Sigmoid colon (tissue), 7 donors: ENCODE data around the gene CSN3. TPM values are rescaled to one million over a fixed set of nuclear protein-coding genes. Genes with fewer than 3 reads are reported as not detected.

Experiments used
- DNase-seq: peaks from one replicate; pipeline ENCODE4 v3.0.0-alpha.2; 2019
- H3K27ac ChIP-seq, 4 donors: fragments of 200-600 bp; sonication (generic); one replicate each; pipeline ENCODE4 v1.5.1; 2016 to 2019; ENCODE audit warnings: mild to moderate bottlenecking in 1 of 4
- H3K27me3 ChIP-seq, 3 donors: fragments of 200-600 bp; sonication (generic); one replicate each; pipeline ENCODE4 v1.5.1; 2019; ENCODE audit warnings: mild to moderate bottlenecking in 1 of 3
- H3K36me3 ChIP-seq, 4 donors: fragments of 200-600 bp; sonication (generic); one replicate each; pipeline ENCODE4 v1.5.1; 2016 to 2019
- H3K4me1 ChIP-seq, 4 donors: fragments of 200-600 bp; sonication (generic); one replicate each; pipeline ENCODE4 v1.5.1; 2017 to 2019
- H3K4me3 ChIP-seq, 4 donors: fragments of 200-600 bp; sonication (generic); one replicate each; pipeline ENCODE4 v1.5.1; 2017 to 2019; ENCODE audit warnings: mild to moderate bottlenecking in 2 of 4, moderate library complexity in 1 of 4
- H3K9me3 ChIP-seq, 4 donors: fragments of 200-600 bp in 3 of 4; sonication (generic) in 3 of 4; one replicate each; pipeline versions ENCODE4 v1.5.1 to v1.6.1; 2013 to 2019
- EP300 ChIP-seq, 4 donors: sonication (generic); formaldehyde crosslinking; IDR thresholded peaks; one replicate each; pipeline ENCODE4 v1.6.1; 2017; ENCODE audit warnings: antibody characterized with exemption in 4 of 4
- POLR2A ChIP-seq, 2 donors: fragments of 450-650 bp; IDR thresholded peaks; one replicate each; pipeline ENCODE4 v1.6.1; 2016; ENCODE audit warnings: antibody characterized with exemption in 2 of 2, mild to moderate bottlenecking in 2 of 2, moderate library complexity in 2 of 2
- POLR2AphosphoS5 ChIP-seq, 4 donors: sonication (generic); formaldehyde crosslinking; IDR thresholded peaks; one replicate each; pipeline ENCODE4 v1.6.1; 2017; ENCODE audit warnings: antibody characterized with exemption in 4 of 4
- WGBS, 2 donors: extraction: QIAGEN DNeasy Blood & Tissue Kit; methylation state at CpG; one replicate each; pipeline ENCODE4 v1.1.7; 2013; 5-methylcytosine and 5-hydroxymethylcytosine counted together
- intact Hi-C: fragments of 100-400 bp; cut with DNase I; formaldehyde crosslinking; loops from one replicate; pipeline ENCODE4 v1.15.1; 2023
- polyA plus RNA-seq, 3 donors: library from polyadenylated mRNA; stranded (reverse); fragments of 200-250 nt; gene quantifications; one replicate each; pipeline ENCODE4 v1.2.3, GENCODE V29; 2013
- total RNA-seq, 4 donors: library from RNA; depleted of rRNA; stranded (reverse); fragments of >200 nt; gene quantifications; one replicate each; pipeline ENCODE4 v1.1.0, GENCODE V29; 2016
- TF ChIP-seq, protein P1 (sequence below), 4 experiments: fragments of 450-650 bp in 3 of 4; fragments of 200-600 bp in 1 of 4; IDR thresholded peaks; one replicate each; pipeline ENCODE4 v1.5.1; 2016 to 2019; ENCODE audit warnings: antibody characterized with exemption in 4 of 4, mild to moderate bottlenecking in 3 of 4, moderate library complexity in 2 of 4
- donor health status: healthy with polysubstance abuse.
- donor health status: Bipolar disorder and iron deficiency.
- donor health status: healthy.

The CSN3 gene
- total and polyA plus RNA-seq, 7 donors = not detected

DNA sequence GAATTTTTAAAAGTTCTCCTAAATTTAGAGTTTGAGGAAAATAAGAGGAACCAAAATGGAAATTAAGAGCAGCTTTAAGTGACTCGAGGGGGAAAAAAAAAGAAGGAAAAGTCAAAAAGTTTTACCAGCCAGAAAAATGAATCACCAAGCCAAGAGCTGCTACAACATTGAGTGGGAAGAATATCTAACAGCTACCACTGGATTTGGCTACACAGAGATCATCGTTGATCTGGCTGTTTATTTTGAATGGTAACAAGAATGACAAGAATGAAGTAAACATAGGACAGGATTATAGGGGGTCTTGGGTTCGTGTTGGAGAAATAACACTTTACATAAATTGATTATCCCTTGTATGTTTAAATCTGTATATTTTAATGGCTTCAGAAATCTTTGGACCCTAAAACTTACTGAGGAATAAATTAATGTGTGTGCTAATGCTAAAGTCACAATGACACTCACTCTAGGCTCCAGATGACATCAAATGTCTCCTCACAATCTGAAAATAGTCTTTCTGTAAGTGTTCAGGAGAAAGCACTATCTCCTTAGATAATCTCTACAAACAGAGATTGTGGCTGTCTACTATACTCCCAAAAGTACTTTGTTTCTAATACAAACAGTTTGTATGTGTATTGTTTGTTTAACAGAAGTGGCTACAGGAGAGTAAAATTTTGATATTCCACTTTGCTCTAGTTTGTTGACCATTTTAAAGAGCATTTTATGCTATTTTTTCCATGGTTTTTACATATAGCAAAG lies 3.1 kb upstream of the CSN3 start:
- Histone ChIP-seq H3K27ac (no peak overlapping the region), H3K4me1 (no peaks in the 10 kb centered on the region), H3K27me3 (no peaks in the 10 kb centered on the region), H3K36me3 (no peaks in the 10 kb centered on the region), H3K4me3 (no peak overlapping the region), H3K9me3 (no peaks in the 10 kb centered on the region)
- no peak for DNase-seq
- 32 to 43% methylated on average over 3 of the region's 3 CpGs for WGBS, 2 donors
- no peak for TF ChIP-seq EP300 (IDR thresholded peaks at IDR 0.05)
- TF ChIP-seq, protein P1, sequence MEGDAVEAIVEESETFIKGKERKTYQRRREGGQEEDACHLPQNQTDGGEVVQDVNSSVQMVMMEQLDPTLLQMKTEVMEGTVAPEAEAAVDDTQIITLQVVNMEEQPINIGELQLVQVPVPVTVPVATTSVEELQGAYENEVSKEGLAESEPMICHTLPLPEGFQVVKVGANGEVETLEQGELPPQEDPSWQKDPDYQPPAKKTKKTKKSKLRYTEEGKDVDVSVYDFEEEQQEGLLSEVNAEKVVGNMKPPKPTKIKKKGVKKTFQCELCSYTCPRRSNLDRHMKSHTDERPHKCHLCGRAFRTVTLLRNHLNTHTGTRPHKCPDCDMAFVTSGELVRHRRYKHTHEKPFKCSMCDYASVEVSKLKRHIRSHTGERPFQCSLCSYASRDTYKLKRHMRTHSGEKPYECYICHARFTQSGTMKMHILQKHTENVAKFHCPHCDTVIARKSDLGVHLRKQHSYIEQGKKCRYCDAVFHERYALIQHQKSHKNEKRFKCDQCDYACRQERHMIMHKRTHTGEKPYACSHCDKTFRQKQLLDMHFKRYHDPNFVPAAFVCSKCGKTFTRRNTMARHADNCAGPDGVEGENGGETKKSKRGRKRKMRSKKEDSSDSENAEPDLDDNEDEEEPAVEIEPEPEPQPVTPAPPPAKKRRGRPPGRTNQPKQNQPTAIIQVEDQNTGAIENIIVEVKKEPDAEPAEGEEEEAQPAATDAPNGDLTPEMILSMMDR (IDR thresholded peaks at IDR 0.05) = no peak
- TF ChIP-seq POLR2A (IDR thresholded peaks at IDR 0.05) = no peak
- no peak for TF ChIP-seq POLR2AphosphoS5 (IDR thresholded peaks at IDR 0.05)
- intact Hi-C loops = no loop called here

DNA sequence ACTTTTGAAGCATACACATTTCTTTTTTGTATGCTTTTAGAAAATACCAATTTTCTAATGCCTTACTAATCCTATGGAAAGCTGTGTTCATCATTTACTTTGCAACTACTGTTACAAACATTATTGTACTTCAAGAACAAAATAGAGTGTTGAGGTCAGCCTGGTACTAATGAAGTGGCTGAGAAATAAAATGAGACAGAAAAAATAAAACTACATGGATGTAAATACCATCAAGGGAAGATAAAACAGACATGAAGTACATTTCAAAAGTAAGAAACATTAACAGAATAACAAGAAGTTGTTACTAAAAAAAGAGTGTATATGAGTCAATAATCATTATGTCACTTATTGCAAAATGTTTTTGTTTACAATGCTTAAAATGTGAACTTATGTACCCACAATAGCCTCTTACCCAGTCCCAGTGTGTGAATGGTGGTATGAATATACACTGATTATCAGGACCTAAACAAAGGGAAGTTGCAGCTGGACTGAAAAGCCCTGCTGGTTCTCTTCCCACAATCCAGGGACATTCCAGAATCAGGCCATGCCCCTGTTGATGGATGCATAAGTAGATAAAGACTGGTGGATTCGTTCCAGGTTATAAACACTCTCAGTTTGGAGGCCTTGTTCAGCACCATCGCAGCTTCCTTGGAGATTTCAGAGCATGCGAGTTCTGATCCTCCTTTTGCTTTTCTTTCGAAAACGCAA lies 2.4 kb upstream of the CSN3 start:
- H3K4me1 ChIP-seq = no peaks in the 10 kb centered on the region
- no peak overlapping the region for H3K4me3 ChIP-seq
- H3K27ac ChIP-seq = no peak overlapping the region
- intact Hi-C loops = no loop called here
- H3K36me3 ChIP-seq = no peaks in the 10 kb centered on the region
- H3K27me3 ChIP-seq = no peaks in the 10 kb centered on the region
- H3K9me3 ChIP-seq = no peaks in the 10 kb centered on the region
- 69 to 72% methylated on average over 5 of the region's 5 CpGs for WGBS, 2 donors
- no peak for DNase-seq
- TF ChIP-seq EP300 (IDR thresholded peaks at IDR 0.05) (no peak), POLR2AphosphoS5 (IDR thresholded peaks at IDR 0.05) (no peak), POLR2A (IDR thresholded peaks at IDR 0.05) (no peak)
- TF ChIP-seq, protein P1 (IDR thresholded peaks at IDR 0.05) = no peak

DNA sequence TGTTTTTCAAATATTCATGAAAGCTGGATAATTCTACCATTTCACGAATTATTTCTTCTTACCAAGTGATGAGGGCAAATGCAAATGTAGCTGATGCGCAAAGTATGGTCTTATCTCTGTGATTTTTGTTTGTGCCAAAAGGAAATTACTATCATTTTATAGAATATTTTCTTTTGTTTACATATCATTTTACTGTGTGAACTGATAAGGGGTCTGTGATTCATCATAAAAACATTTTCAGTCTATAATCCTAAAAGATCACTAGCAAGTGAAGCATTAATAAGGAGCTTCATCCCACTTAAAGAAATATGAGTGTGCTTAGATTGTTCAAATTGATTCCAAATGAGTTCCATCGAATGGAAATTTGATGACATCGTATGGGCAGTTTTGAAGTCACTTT lies 694 bp downstream of the CSN3 start:
- no peak for DNase-seq
- intact Hi-C loops = no loop called here
- TF ChIP-seq EP300 (IDR thresholded peaks at IDR 0.05) = no peak
- no peak for TF ChIP-seq POLR2A (IDR thresholded peaks at IDR 0.05)
- no peak for TF ChIP-seq POLR2AphosphoS5 (IDR thresholded peaks at IDR 0.05)
- TF ChIP-seq, protein P1 (IDR thresholded peaks at IDR 0.05) = no peak
- Histone ChIP-seq H3K4me3 (no peak overlapping the region), H3K9me3 (no peaks in the 10 kb centered on the region), H3K4me1 (no peaks in the 10 kb centered on the region), H3K27ac (no peak overlapping the region), H3K36me3 (no peaks in the 10 kb centered on the region), H3K27me3 (no peaks in the 10 kb centered on the region)
- 81 to 82% methylated on average over 4 of the region's 4 CpGs for WGBS, 2 donors

DNA sequence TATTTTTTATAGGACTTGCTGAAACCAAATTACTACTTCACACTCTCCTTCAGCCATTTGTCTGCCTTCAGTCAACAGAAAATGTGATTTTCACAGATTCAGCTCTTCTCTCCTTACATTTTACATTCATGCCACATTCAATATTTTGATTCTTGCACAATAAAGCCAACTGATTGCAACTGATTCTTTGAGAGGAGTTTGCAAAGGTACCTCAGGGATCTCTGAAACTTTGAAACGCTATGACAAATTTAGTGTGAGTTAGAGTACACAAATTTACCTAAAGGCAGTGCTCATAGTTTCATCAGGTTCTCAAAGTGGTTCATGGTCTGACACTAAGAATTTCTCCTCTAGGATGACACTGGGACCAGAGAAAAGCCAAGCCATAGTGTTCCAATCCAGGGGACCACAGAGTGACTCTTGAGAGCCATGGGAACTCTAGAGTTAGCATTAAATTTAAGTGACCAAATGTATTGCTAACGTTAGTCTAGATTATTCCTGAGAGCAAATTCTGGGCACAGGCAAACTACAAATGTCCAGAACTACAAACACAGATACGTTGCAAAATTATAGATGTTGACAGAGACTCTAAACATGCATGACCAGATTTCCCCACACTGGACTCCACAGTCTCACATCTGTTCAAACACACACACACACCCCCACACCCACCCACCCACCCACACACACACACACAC lies 9.0 kb downstream of the CSN3 start:
- Histone ChIP-seq H3K4me1 (no peaks in the 10 kb centered on the region), H3K9me3 (no peaks in the 10 kb centered on the region), H3K27ac (no peak overlapping the region), H3K27me3 (no peaks in the 10 kb centered on the region), H3K4me3 (no peak overlapping the region), H3K36me3 (no peaks in the 10 kb centered on the region)
- 38 to 71% methylated on average over 3 of the region's 3 CpGs for WGBS, 2 donors
- TF ChIP-seq POLR2AphosphoS5 (IDR thresholded peaks at IDR 0.05) = no peak
- TF ChIP-seq, protein P1 (IDR thresholded peaks at IDR 0.05) = no peak
- TF ChIP-seq POLR2A (IDR thresholded peaks at IDR 0.05) = no peak
- intact Hi-C loops = no loop called here
- DNase-seq = no peak
